H1 (cell line): ENCODE results near the gene KLHL10. TPM values are rescaled to one million over a fixed set of nuclear protein-coding genes. Genes with fewer than 3 reads are reported as not detected.

Experiments
- CHD1 ChIP-seq: IDR thresholded peaks from 2 replicates; pipeline ENCODE4 v1.6.1; 2012; ENCODE audit warnings: low read depth, low read length, improper control_type of control experiment
- GTF2F1 ChIP-seq: IDR thresholded peaks from 2 replicates; pipeline ENCODE4 v1.6.1; 2012; ENCODE audit warnings: low read depth, low read length, improper control_type of control experiment, borderline replicate concordance
- HDAC2 ChIP-seq, 2 experiments: fragments of 300-600 bp in 1 of 2; sonication (generic) in 1 of 2; IDR thresholded peaks; 2 replicates each; pipeline ENCODE4 v1.6.1; 2011 to 2012; ENCODE audit warnings: low read depth in 2 of 2, low read length in 2 of 2, mild to moderate bottlenecking in 2 of 2, moderate library complexity in 2 of 2, borderline replicate concordance in 1 of 2, inconsistent platforms in 1 of 2
- NANOG ChIP-seq: IDR thresholded peaks from 2 replicates; pipeline ENCODE4 v1.6.1; 2011; ENCODE audit warnings: low read length, low read depth, mild to moderate bottlenecking, inconsistent platforms; ENCODE audit not compliant: insufficient read depth, poor library complexity, severe bottlenecking
- TAF1 ChIP-seq: IDR thresholded peaks from 2 replicates; pipeline ENCODE4 v1.6.1; 2011; ENCODE audit warnings: mild to moderate bottlenecking, low read depth, low read length
- polyA plus RNA-seq, 7 experiments: library from polyadenylated mRNA; depleted of rRNA in 3 of 7; stranded (reverse) in 5 of 7; unstranded in 2 of 7; fragments of >200 nt in 5 of 7; fragments of 200-250 nt in 2 of 7; gene quantifications; 1 replicate in 5 of 7; 2 replicates in 1 of 7; 4 replicates in 1 of 7; pipeline versions ENCODE4 v1.2.1 to v1.2.3, GENCODE V29; 2011 to 2013; ENCODE audit warnings: missing spikeins in 2 of 7, mixed read lengths in 2 of 7
- total RNA-seq: library from RNA; stranded (reverse); fragmentation: NEBNext Ultra II Directional; extraction: Animal tissue kit (Norgen Biotek cat#: 25700); gene quantifications from 2 replicates; pipeline ENCODE4 v1.2.1, GENCODE V29; 2021
- TF ChIP-seq, protein P1 (sequence below): IDR thresholded peaks from 2 replicates; pipeline ENCODE4 v1.6.1; 2011; ENCODE audit warnings: low read depth, mild to moderate bottlenecking, low read length; ENCODE audit not compliant: insufficient read depth
- TF ChIP-seq, protein P2 (sequence below): fragments of 300-600 bp; sonication (generic); IDR thresholded peaks from 2 replicates; pipeline ENCODE4 v1.7.1; 2012; ENCODE audit warnings: low read length, moderate library complexity, mild to moderate bottlenecking, inconsistent platforms; ENCODE audit not compliant: insufficient replicate concordance

Gene KLHL10
- total and polyA plus RNA-seq, 2 of the 8 experiments (the other 6 are each of a cell fraction or from before 2014, with no cell fraction given): 0.19 to 0.26 TPM

DNA sequence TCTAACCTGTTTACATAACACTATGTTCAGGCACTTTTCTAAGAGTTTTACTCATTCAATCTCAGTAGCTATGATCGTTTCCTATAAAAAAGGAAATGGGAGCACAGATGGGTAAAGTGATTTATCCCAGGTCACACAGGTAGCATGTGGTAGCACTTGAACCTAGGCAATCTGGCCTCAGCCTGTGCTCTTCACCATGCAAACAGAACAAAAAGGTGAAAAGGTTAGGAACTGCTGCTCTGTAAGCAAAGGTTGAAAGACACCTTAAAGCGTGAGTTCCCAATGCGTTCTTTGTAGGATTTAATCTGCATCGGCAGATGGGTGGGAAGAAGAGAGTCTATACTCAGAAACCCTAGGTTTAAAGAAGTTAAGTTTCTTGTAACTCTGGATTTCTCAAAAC is 42.5 kb downstream of the KLHL10 start (continued):
- no peak for TF ChIP-seq TAF1
- TF ChIP-seq GTF2F1: no peak
- TF ChIP-seq, protein P1, sequence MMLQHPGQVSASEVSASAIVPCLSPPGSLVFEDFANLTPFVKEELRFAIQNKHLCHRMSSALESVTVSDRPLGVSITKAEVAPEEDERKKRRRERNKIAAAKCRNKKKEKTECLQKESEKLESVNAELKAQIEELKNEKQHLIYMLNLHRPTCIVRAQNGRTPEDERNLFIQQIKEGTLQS: no peak
- TF ChIP-seq CHD1: no peak
- TF ChIP-seq, protein P2, sequence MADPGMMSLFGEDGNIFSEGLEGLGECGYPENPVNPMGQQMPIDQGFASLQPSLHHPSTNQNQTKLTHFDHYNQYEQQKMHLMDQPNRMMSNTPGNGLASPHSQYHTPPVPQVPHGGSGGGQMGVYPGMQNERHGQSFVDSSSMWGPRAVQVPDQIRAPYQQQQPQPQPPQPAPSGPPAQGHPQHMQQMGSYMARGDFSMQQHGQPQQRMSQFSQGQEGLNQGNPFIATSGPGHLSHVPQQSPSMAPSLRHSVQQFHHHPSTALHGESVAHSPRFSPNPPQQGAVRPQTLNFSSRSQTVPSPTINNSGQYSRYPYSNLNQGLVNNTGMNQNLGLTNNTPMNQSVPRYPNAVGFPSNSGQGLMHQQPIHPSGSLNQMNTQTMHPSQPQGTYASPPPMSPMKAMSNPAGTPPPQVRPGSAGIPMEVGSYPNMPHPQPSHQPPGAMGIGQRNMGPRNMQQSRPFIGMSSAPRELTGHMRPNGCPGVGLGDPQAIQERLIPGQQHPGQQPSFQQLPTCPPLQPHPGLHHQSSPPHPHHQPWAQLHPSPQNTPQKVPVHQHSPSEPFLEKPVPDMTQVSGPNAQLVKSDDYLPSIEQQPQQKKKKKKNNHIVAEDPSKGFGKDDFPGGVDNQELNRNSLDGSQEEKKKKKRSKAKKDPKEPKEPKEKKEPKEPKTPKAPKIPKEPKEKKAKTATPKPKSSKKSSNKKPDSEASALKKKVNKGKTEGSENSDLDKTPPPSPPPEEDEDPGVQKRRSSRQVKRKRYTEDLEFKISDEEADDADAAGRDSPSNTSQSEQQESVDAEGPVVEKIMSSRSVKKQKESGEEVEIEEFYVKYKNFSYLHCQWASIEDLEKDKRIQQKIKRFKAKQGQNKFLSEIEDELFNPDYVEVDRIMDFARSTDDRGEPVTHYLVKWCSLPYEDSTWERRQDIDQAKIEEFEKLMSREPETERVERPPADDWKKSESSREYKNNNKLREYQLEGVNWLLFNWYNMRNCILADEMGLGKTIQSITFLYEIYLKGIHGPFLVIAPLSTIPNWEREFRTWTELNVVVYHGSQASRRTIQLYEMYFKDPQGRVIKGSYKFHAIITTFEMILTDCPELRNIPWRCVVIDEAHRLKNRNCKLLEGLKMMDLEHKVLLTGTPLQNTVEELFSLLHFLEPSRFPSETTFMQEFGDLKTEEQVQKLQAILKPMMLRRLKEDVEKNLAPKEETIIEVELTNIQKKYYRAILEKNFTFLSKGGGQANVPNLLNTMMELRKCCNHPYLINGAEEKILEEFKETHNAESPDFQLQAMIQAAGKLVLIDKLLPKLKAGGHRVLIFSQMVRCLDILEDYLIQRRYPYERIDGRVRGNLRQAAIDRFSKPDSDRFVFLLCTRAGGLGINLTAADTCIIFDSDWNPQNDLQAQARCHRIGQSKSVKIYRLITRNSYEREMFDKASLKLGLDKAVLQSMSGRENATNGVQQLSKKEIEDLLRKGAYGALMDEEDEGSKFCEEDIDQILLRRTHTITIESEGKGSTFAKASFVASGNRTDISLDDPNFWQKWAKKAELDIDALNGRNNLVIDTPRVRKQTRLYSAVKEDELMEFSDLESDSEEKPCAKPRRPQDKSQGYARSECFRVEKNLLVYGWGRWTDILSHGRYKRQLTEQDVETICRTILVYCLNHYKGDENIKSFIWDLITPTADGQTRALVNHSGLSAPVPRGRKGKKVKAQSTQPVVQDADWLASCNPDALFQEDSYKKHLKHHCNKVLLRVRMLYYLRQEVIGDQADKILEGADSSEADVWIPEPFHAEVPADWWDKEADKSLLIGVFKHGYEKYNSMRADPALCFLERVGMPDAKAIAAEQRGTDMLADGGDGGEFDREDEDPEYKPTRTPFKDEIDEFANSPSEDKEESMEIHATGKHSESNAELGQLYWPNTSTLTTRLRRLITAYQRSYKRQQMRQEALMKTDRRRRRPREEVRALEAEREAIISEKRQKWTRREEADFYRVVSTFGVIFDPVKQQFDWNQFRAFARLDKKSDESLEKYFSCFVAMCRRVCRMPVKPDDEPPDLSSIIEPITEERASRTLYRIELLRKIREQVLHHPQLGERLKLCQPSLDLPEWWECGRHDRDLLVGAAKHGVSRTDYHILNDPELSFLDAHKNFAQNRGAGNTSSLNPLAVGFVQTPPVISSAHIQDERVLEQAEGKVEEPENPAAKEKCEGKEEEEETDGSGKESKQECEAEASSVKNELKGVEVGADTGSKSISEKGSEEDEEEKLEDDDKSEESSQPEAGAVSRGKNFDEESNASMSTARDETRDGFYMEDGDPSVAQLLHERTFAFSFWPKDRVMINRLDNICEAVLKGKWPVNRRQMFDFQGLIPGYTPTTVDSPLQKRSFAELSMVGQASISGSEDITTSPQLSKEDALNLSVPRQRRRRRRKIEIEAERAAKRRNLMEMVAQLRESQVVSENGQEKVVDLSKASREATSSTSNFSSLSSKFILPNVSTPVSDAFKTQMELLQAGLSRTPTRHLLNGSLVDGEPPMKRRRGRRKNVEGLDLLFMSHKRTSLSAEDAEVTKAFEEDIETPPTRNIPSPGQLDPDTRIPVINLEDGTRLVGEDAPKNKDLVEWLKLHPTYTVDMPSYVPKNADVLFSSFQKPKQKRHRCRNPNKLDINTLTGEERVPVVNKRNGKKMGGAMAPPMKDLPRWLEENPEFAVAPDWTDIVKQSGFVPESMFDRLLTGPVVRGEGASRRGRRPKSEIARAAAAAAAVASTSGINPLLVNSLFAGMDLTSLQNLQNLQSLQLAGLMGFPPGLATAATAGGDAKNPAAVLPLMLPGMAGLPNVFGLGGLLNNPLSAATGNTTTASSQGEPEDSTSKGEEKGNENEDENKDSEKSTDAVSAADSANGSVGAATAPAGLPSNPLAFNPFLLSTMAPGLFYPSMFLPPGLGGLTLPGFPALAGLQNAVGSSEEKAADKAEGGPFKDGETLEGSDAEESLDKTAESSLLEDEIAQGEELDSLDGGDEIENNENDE: no peak
- no peak for TF ChIP-seq NANOG
- no peak for TF ChIP-seq HDAC2 (IDR thresholded peaks at IDR 0.05; ENCODE audit: borderline replicate concordance in 1 of 2, low read depth in 2 of 2, low read length in 2 of 2)
